T-helper 1 cell treated with Interleukin-12 subunit alpha and Interleukin-12 subunit beta and Interleukin-4 antibody, amounts not matched to agents 30 ng/mL and 1 ng/mL, for 36 hours (primary cell): ENCODE data around the gene FGF5. TPM values are rescaled to one million over a fixed set of nuclear protein-coding genes. Genes with fewer than 3 reads are reported as not detected.
"Not testable (repeated sequence)": the region's sequence is repeated elsewhere in the genome, so short reads cannot be mapped to it uniquely, and the experiment has no call there.

ENCODE experiments used
- intact Hi-C: fragments of 100-400 bp; cut with micrococcal nuclease; formaldehyde crosslinking; loops from one replicate; pipeline ENCODE4 v1.15.1; 2024
- total RNA-seq: library from RNA; stranded (reverse); gene quantifications from 2 replicates; pipeline ENCODE4 v1.2.3, GENCODE V29; 2022

FGF5 gene
- total RNA-seq, 1 donor from 2014 or later: not detected

- intact Hi-C loops: no loop called here
Measured at GRCh38 chr4:80253510-80253909, 13.0 kb upstream of the FGF5 start.

GRCh38 chr4:80254114-80254513, 12.3 kb upstream of the FGF5 start:
- intact Hi-C loops: no loop called here

DNA sequence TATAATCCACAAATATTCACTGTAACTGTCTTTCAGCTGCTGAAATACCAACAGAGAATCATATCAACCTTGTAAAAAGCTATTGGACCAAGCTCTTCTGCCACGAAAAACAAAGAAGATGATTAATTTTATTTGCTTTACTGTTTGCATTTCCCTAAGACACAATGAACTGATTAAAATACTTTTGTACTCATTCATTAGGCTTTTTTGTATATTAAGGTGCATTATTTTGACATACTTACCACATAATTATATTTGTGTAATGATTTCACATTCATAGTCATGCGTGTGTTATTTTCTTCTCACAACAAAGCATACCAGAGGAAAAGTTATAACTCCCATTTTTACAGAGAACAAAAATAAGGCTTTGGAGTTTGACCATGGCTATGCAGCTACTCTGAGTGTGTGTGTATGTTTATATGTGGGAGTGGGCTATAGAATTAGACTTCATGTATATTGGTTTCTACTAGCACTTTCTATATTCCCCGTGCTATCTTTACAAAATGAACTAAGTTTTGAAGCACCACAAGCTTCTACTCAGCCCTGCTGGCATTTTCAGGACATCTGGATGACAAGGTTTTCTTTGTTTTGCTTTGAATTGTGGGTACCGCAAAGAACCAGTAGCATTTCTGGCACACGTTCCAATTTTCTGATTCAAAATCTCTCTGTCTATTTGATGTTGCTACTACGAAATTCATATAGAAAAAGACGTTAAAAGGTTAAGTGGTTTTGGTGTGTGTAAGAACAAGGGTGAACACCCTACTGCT, 11.0 kb upstream of the FGF5 start:
- intact Hi-C loops: no loop called here

GRCh38 chr4:80257851-80258250, 8.6 kb upstream of the FGF5 start:
- intact Hi-C loops: no loop called here

GRCh38 chr4:80259012-80259411, 7.5 kb upstream of the FGF5 start:
- intact Hi-C loops: no loop called here

DNA sequence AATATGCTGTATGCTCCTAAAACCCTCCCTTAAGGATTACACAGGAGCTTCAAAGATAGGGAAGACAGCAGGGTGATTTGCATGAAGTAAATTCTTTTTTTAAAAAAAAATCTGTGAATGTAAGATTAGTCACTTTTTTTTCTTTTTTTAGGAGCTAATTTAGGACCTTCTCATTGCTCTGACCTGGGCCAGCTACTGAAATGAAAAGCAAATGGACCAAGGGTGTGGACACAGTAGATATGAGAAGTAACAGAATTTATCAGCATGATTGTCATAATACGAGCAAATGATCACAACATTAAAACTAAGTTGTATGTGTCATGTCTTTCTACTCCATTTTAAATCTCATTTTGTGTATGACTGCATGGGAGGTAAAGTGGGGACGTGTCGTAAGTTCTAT, 6.6 kb upstream of the FGF5 start:
- intact Hi-C loops: no loop called here

DNA sequence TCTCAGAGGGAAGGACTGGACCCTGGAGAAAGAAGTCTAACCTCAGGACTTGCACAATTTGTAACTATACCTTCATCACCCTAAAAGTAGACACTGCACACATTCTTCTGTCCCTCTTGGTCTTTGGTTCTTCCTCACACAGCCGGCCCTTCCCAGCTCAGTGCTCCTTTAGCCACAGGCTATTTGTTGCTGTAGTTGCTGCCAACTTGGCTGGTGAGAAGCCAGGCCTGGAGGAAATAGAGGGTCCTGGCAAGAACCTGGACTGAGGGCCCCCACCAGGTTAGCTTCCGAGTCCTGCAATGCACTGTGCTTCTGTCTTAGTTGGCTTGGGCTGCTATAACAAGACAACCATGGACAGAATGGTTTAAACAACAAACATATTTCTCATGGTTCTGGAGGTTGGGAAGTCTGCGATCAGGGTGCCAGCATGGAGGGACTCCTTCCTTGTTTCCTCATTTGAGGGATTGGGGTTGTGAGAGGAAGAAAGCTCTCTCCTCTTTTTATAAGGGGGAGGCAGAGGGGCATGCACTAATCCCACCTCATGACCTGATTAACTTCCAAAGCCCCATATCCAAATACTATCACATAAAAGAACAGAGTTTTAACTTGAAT, 4.4 kb upstream of the FGF5 start:
- intact Hi-C loops: no loop called here

GRCh38 chr4:80263541-80264351, 2.7 kb upstream of the FGF5 start:
- intact Hi-C loops: no loop called here

- intact Hi-C loops: no loop called here
Measured at GRCh38 chr4:80264352-80264647, 2.2 kb upstream of the FGF5 start.

DNA sequence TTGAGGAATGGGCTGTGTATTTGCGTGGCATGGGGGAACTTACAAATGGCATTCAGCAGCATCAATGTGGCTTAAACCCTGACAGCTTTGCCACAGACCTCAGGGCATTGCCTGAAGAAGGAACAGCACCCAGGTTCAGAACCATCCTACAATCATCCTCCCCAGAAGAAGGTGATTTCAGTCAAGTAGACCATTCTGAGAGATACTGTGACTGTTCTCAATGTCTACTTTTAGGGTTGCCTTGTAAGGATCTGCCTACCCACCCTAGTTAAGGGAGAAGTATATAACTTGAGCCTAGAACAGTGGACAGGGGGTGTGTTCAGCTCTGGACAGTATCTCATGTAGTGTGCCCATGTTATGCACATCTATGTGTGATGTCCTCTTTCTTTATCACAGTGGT, 1.6 kb upstream of the FGF5 start:
- intact Hi-C loops: no loop called here

GRCh38 chr4:80265571-80266252, 752 bp upstream of the FGF5 start:
- intact Hi-C loops: no loop called here

GRCh38 chr4:80266902-80267380, 477 bp downstream of the FGF5 start:
- intact Hi-C loops: no loop called here

DNA sequence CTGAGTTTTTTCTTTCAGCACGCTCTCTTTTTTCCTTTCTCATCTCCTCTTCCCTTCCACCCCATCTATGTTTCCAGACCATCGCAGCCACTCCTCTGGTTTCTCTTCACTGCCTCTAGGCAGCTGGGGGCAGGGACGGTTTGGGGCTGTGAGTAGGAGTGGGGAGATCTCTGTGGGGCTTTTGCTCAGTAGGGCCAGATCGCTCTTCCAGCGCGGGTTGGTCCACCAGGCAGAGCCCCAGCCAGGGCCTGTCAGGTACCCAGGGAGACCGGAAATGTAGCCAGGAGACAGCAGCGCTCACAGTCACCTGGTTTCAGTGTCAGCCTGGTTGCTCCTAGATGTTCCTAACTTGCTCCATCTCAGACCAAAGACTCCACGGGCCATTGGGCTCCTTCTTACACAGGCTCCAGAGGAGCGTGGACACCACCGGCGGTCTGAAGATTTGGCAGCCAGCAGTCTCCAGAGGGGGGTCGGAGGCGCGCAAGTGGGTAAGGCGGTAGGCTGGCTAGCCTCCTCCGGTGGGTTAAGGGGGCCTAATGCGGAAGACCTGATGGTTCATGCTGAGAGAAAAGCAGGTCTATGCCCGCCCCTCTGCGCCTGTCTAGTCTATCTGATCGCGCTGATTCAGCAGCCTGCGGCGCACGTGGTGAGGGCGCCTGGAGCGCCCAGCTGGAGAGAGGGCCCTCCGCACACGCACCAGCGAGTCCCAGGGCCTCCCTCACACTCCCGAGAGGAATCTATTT, 1.8 kb downstream of the FGF5 start:
- intact Hi-C loops: no loop called here

- intact Hi-C loops: no loop called here
Measured at GRCh38 chr4:80268936-80269335, 2.5 kb downstream of the FGF5 start.

DNA sequence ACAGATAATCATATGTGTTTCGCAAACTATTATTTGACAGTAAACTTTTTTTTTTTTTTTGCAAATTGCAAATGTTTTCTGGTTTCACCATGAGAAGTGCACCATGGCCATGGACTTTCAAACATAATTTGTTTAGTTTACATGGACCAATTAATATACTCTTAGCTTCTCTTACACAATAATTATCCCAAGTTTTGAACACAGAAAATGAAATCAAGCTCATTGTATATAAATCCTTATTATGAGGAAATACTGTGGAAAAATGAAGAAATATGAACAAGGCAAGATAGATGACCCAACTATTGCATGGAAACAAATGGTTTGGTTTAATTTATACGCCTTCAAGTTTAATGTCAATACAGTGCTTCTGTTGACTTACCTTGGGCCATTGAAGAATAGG, 3.9 kb downstream of the FGF5 start:
- intact Hi-C loops: no loop called here

GRCh38 chr4:80270868-80271267, 4.4 kb downstream of the FGF5 start:
- intact Hi-C loops: no loop called here

DNA sequence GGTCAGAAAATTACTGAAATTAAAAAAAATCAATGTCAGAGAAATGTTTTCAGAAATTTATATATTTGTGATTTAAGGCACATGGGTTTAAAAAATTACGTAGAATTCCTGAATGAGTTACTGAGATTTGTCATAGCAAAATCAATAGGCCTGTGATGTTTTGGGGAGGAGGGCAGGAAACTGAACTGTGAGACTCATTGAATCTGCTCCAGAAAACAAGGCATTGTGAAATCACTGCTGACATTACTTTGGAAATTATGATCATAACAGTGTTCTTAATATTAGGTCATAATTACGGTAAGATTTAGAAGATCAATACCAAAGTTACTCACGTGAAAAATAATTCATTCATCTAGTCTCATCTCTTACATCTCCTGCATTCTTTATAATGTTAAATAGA, 5.3 kb downstream of the FGF5 start:
- intact Hi-C loops: no loop called here

- intact Hi-C loops: no loop called here
Measured at GRCh38 chr4:80276931-80277330, 10.5 kb downstream of the FGF5 start.

DNA sequence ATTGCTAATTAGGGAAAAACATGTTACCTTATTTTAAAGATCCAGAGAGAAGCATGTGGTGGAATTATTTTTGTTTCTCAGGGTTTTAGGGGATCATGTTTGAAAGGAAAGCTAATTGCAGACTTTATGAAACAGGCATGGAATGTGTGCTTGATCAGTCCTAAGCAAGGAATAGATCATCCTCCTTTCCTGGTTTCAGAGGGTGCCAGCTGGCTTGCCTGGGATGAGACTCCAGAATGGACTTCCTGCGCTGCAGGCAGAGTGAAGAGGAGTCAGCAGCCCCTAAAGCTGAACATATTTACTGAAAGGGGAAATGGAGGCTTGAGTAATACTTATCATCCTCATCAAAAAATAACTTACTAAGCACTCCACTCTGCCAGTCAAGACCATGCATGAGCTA, 13.3 kb downstream of the FGF5 start:
- intact Hi-C loops: no loop called here

GRCh38 chr4:80286451-80286850, 20.0 kb downstream of the FGF5 start:
- intact Hi-C loops: no loop called here

DNA sequence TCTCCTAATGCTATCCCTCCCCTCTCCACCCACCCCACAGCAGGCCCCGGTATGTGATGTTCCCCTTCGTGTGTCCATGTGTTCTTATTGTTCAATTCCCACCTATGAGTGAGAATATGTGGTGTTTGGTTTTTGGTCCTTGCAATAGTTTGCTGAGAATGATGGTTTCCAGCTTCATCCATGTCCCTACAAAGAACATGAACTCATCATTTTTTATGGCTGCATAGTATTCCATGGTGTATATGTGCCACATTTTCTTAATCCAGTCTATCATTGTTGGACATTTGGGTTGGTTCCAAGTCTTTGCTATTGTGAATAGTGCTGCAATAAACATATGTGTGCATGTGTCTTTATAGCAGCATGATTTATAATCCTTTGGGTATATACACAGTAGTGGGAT, 24.2 kb downstream of the FGF5 start:
- intact Hi-C loops: not testable (repeated sequence)
